GM12878 (cell line): ENCODE measurements around the gene LMO7. TPM values are rescaled to one million over a fixed set of nuclear protein-coding genes. Genes with fewer than 3 reads are reported as not detected.

ENCODE experiments used
- ATAC-seq: fragments of 200-7000 bp; cut with Tn5 transposase; 3 replicates; pipeline ENCODE4 v1.9.1; 2020; ENCODE audit warnings: mild to moderate bottlenecking, moderate library complexity
- BruUV-seq: library from RNA; stranded (reverse); fragments of 400-500 nt; replicated peaks from 2 replicates; lab custom pipeline; 2021; lab: Mats Ljungman, UMichigan
- CTCF ChIA-PET: fragments of 300-600 bp; sonication (Branson Sonifier 250); formaldehyde crosslinking; extraction: SDS; loops from one replicate; lab custom pipeline; 2021; ENCODE audit warnings: inconsistent platforms; lab: Yijun Ruan, JAX
- POLR2A ChIA-PET: fragments of 350-600 bp; formaldehyde crosslinking; extraction: SDS; loops from one replicate; lab custom pipeline; 2021; ENCODE audit warnings: inconsistent platforms; lab: Charles Lee
- RAD21 ChIA-PET: fragments of 300-600 bp; sonication (Branson Sonifier 250); formaldehyde crosslinking; loops from one replicate; lab custom pipeline; 2023; ENCODE audit warnings: antibody characterized with exemption; ENCODE audit not compliant: unreplicated experiment; lab: Charles Lee
- SMC1A ChIA-PET: fragments of 300-600 bp; sonication (Branson Sonifier 250); formaldehyde crosslinking; loops from one replicate; lab custom pipeline; 2023; ENCODE audit not compliant: unreplicated experiment, uncharacterized antibody; lab: Charles Lee
- DNase-seq: peaks from one replicate; pipeline ENCODE4 v3.0.0-alpha.2; 2011; ENCODE audit warnings: low read depth, low spot score
- FAIRE-seq: peaks from 3 replicates; lab custom pipeline; 2011; peaks lifted over from hg19 to GRCh38; lab: Jason Lieb, UNC
- H2AFZ ChIP-seq: 2 replicates; pipeline ENCODE4 v1.6.0; 2011; ENCODE audit warnings: low read depth, low read length, control low read depth; ENCODE audit not compliant: control insufficient read depth
- H3K27ac ChIP-seq: 2 replicates; pipeline ENCODE4 v1.5.1; 2011; ENCODE audit warnings: control low read depth; ENCODE audit not compliant: control insufficient read depth, insufficient read depth
- H3K27me3 ChIP-seq, 2 experiments: replicated peaks in 1 of 2; 2 replicates each; pipeline versions ENCODE4 v1.6.0 to v1.6.1; 2011; ENCODE audit warnings: low read length in 1 of 2; ENCODE audit not compliant: control insufficient read depth in 2 of 2, insufficient read depth in 2 of 2
- H3K36me3 ChIP-seq, 2 experiments: 2 replicates each; pipeline ENCODE4 v1.5.1; 2011; ENCODE audit warnings: low read length in 1 of 2; ENCODE audit not compliant: control insufficient read depth in 2 of 2, insufficient read depth in 2 of 2
- H3K4me1 ChIP-seq: 2 replicates; pipeline ENCODE4 v1.6.1; 2011; ENCODE audit warnings: mild to moderate bottlenecking, low read length, moderate library complexity, mixed read lengths; ENCODE audit not compliant: control insufficient read depth, insufficient read depth
- H3K4me2 ChIP-seq: 2 replicates; pipeline ENCODE4 v1.6.0; 2011; ENCODE audit warnings: control low read depth; ENCODE audit not compliant: control insufficient read depth, insufficient read depth
- H3K4me3 ChIP-seq: fragments of 200-600 bp; sonication (generic); 2 replicates; pipeline ENCODE4 v1.5.1; 2016
- H3K79me2 ChIP-seq: 2 replicates; pipeline ENCODE4 v1.6.0; 2011; ENCODE audit warnings: low read length; ENCODE audit not compliant: control insufficient read depth, insufficient read depth
- H3K9ac ChIP-seq: 2 replicates; pipeline ENCODE4 v1.8.0; 2011; ENCODE audit warnings: low read length, control low read depth, mixed read lengths; ENCODE audit not compliant: control insufficient read depth, insufficient read depth
- H3K9me3 ChIP-seq: replicated peaks from 3 replicates; pipeline ENCODE4 v1.5.1; 2011; ENCODE audit warnings: mild to moderate bottlenecking, low read length; ENCODE audit not compliant: control insufficient read depth, insufficient read depth
- H4K20me1 ChIP-seq: 2 replicates; pipeline ENCODE4 v1.6.0; 2011; ENCODE audit not compliant: control insufficient read depth, insufficient read depth
- ATF7 ChIP-seq: fragments of 450-650 bp; IDR thresholded peaks from 2 replicates; pipeline ENCODE4 v1.6.1; 2016; ENCODE audit warnings: low read depth, mild to moderate bottlenecking
- CHD1 ChIP-seq: IDR thresholded peaks from 2 replicates; pipeline ENCODE4 v1.6.1; 2012; ENCODE audit warnings: low read depth, low read length, improper control_type of control experiment
- EGR1 ChIP-seq, 2 experiments: IDR thresholded peaks; 1 replicate in 1 of 2; 2 replicates in 1 of 2; pipeline ENCODE4 v1.6.1; 2011 to 2012; ENCODE audit warnings: low read depth in 2 of 2, low read length in 2 of 2, borderline replicate concordance in 1 of 2, mild to moderate bottlenecking in 1 of 2, moderate library complexity in 1 of 2
- FOS ChIP-seq: IDR thresholded peaks from 3 replicates; pipeline ENCODE4 v1.6.1; 2011; ENCODE audit warnings: borderline replicate concordance; ENCODE audit not compliant: insufficient read length; ENCODE audit errors: extremely low read depth
- NFXL1 ChIP-seq: fragments of 450-650 bp; IDR thresholded peaks from 2 replicates; pipeline ENCODE4 v1.6.1; 2017; ENCODE audit warnings: antibody characterized with exemption, mild to moderate bottlenecking, borderline replicate concordance
- POU2F2 ChIP-seq: IDR thresholded peaks from 3 replicates; pipeline ENCODE4 v1.6.1; 2011; ENCODE audit warnings: low read depth, mild to moderate bottlenecking, low read length, borderline replicate concordance
- TCF12 ChIP-seq: IDR thresholded peaks from 2 replicates; pipeline ENCODE4 v1.6.1; 2011; ENCODE audit warnings: low read depth, mild to moderate bottlenecking, low read length
- TCF7 ChIP-seq: IDR thresholded peaks from 2 replicates; pipeline ENCODE4 v1.6.1; 2014; ENCODE audit warnings: antibody characterized with exemption, borderline replicate concordance
- ZNF217 ChIP-seq: fragments of 450-650 bp; IDR thresholded peaks from 2 replicates; pipeline ENCODE4 v1.6.1; 2017; ENCODE audit warnings: antibody characterized with exemption, mild to moderate bottlenecking
- WGBS: methylation state at CpG from one replicate; pipeline ENCODE4 v1.1.6; 2016; ENCODE audit warnings: low lambda C conversion rate; ENCODE audit not compliant: insufficient replicate concordance, insufficient coverage; ENCODE audit errors: missing lambda C conversion rate; 5-methylcytosine and 5-hydroxymethylcytosine counted together
- in situ Hi-C: fragments of 300-500 bp; cut with MboI; formaldehyde crosslinking; loops from 9 replicates; pipeline ENCODE4 v1.14.3; 2018; ENCODE audit warnings: mixed read lengths
- intact Hi-C: fragments of 100-400 bp; cut with micrococcal nuclease; formaldehyde crosslinking; loops from one replicate; pipeline ENCODE4 v1.14.2; 2022; ENCODE audit not compliant: unreplicated experiment
- polyA plus RNA-seq, 11 experiments: library from polyadenylated mRNA; depleted of rRNA in 4 of 11; unstranded in 6 of 11; stranded (reverse) in 5 of 11; fragments of >200 nt; fragmentation: Nextera tagmentation in 4 of 11; fragmentation: Illumina TruSeq in 1 of 11; extraction: Ambion mirVana in 4 of 11; extraction: Trizol in 1 of 11; gene quantifications; 1 replicate in 1 of 11; 2 replicates in 10 of 11; pipeline versions ENCODE4 v1.2.1 to v1.2.3, GENCODE V29; 2011 to 2016; ENCODE audit warnings: inconsistent platforms in 2 of 11, missing spikeins in 2 of 11, low read depth in 1 of 11
- total RNA-seq, 4 experiments: library from RNA; depleted of rRNA in 3 of 4; stranded (reverse); fragments of >200 nt in 3 of 4; fragmentation: Illumina TruSeq in 1 of 4; extraction: Trizol in 1 of 4; gene quantifications; 2 replicates each; pipeline versions ENCODE4 v1.2.1 to v1.2.3, GENCODE V29; 2013 to 2021
- TF ChIP-seq, protein P1 (sequence below): IDR thresholded peaks from 2 replicates; pipeline ENCODE4 v1.6.1; 2012; ENCODE audit warnings: low read length, inconsistent platforms
- TF ChIP-seq, protein P2 (sequence below): fragments of 450-650 bp; IDR thresholded peaks from 2 replicates; pipeline ENCODE4 v1.6.1; 2016; ENCODE audit warnings: mild to moderate bottlenecking
- TF ChIP-seq, protein P3 (sequence below): IDR thresholded peaks from 2 replicates; pipeline ENCODE4 v1.6.1; 2011; ENCODE audit warnings: low read depth, low read length, improper control_type of control experiment, borderline replicate concordance
- TF ChIP-seq, protein P4 (sequence below): fragments of 450-650 bp; IDR thresholded peaks from 2 replicates; pipeline ENCODE4 v1.6.1; 2017; ENCODE audit warnings: borderline replicate concordance
- TF ChIP-seq, protein P5 (sequence below): fragments of 450-650 bp; IDR thresholded peaks from 2 replicates; pipeline ENCODE4 v1.6.1; 2018; ENCODE audit warnings: borderline replicate concordance, mild to moderate bottlenecking; ENCODE audit not compliant: partially characterized antibody

The LMO7 gene
- total and polyA plus RNA-seq, 10 of the 15 experiments (the other 5 are each of a cell fraction or from before 2014, with no cell fraction given): 8.5 to 67.8 (median 36.8) TPM

DNA sequence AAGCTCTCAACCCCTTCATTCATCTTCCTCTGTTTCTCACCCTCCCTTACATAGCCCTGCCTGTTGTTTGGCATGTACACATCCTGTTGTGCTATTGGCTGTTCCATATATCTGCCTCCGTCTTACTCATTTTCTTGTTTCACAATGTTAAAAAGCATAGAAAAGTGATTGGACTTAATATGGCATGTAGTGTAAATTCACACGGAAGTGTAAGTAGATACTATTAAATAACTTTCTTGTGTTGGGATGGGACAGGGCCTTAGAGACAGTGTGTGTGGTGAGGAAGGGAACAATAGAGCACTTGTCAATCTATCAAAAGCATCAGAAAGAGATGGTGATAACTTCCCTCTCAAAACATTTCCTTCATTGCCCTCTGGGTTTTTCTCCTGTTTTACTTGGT, 12.3 kb downstream of the LMO7 start:
- ATAC-seq (no peak), FAIRE-seq (no peak), DNase-seq (no peak)
- peak overlapping the region; percentile 76 for H3K27ac ChIP-seq
- H4K20me1 ChIP-seq: no peaks in the 10 kb centered on the region
- H3K9ac ChIP-seq: no peak overlapping the region
- no peak overlapping the region for H2AFZ ChIP-seq
- ChIA-PET POLR2A (no interaction called here), SMC1A (interaction anchor here (0.5 to 1.8 kb wide), 6 partner anchors 9 to 198 kb away, joined by 3 to 10 read pairs (median 4); no protein-coding TSS in a partner anchor), RAD21 (interaction anchor here (1.0 to 1.6 kb wide), 3 partner anchors 9 to 113 kb away, joined by 3 to 7 read pairs (median 3); no protein-coding TSS in a partner anchor), CTCF (interaction anchor here (1.6 to 2.2 kb wide), 2 partner anchors 47 to 222 kb away, joined by 4 to 7 read pairs; no protein-coding TSS in a partner anchor)
- H3K4me3 ChIP-seq: no peak overlapping the region
- H3K4me2 ChIP-seq: peak overlapping the region; percentile 38; the same call in 1 of the 2 replicates
- no TSS peak for BruUV-seq
- no peaks in the 10 kb centered on the region for H3K9me3 ChIP-seq
- intact Hi-C loops (loop anchor here (10.0 kb wide), 1 partner anchor 274 kb away; no protein-coding TSS in a partner anchor), in situ Hi-C loops (no loop called here)
- H3K4me1 ChIP-seq: peaks cover 24% of the 10 kb centered on the region
- H3K27me3 ChIP-seq: no peaks in the 10 kb centered on the region
- no peaks in the 10 kb centered on the region; the same call in 1 of the 2 replicates for H3K79me2 ChIP-seq
- WGBS: 98% methylated on average over 2 of the region's 2 CpGs
- H3K36me3 ChIP-seq: no peaks in the 10 kb centered on the region
- TF ChIP-seq, protein P1, sequence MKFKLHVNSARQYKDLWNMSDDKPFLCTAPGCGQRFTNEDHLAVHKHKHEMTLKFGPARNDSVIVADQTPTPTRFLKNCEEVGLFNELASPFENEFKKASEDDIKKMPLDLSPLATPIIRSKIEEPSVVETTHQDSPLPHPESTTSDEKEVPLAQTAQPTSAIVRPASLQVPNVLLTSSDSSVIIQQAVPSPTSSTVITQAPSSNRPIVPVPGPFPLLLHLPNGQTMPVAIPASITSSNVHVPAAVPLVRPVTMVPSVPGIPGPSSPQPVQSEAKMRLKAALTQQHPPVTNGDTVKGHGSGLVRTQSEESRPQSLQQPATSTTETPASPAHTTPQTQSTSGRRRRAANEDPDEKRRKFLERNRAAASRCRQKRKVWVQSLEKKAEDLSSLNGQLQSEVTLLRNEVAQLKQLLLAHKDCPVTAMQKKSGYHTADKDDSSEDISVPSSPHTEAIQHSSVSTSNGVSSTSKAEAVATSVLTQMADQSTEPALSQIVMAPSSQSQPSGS: no peak
- TF ChIP-seq, protein P2, sequence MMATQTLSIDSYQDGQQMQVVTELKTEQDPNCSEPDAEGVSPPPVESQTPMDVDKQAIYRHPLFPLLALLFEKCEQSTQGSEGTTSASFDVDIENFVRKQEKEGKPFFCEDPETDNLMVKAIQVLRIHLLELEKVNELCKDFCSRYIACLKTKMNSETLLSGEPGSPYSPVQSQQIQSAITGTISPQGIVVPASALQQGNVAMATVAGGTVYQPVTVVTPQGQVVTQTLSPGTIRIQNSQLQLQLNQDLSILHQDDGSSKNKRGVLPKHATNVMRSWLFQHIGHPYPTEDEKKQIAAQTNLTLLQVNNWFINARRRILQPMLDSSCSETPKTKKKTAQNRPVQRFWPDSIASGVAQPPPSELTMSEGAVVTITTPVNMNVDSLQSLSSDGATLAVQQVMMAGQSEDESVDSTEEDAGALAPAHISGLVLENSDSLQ: no peak
- TF ChIP-seq TCF12: no peak
- no peak for TF ChIP-seq TCF7
- TF ChIP-seq, protein P3, sequence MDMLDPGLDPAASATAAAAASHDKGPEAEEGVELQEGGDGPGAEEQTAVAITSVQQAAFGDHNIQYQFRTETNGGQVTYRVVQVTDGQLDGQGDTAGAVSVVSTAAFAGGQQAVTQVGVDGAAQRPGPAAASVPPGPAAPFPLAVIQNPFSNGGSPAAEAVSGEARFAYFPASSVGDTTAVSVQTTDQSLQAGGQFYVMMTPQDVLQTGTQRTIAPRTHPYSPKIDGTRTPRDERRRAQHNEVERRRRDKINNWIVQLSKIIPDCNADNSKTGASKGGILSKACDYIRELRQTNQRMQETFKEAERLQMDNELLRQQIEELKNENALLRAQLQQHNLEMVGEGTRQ: no peak
- TF ChIP-seq, protein P4, sequence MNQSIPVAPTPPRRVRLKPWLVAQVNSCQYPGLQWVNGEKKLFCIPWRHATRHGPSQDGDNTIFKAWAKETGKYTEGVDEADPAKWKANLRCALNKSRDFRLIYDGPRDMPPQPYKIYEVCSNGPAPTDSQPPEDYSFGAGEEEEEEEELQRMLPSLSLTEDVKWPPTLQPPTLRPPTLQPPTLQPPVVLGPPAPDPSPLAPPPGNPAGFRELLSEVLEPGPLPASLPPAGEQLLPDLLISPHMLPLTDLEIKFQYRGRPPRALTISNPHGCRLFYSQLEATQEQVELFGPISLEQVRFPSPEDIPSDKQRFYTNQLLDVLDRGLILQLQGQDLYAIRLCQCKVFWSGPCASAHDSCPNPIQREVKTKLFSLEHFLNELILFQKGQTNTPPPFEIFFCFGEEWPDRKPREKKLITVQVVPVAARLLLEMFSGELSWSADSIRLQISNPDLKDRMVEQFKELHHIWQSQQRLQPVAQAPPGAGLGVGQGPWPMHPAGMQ: no peak
- no peak for TF ChIP-seq ZNF217
- no peak for TF ChIP-seq CHD1
- no peak for TF ChIP-seq NFXL1
- no peak for TF ChIP-seq FOS
- TF ChIP-seq, protein P5, sequence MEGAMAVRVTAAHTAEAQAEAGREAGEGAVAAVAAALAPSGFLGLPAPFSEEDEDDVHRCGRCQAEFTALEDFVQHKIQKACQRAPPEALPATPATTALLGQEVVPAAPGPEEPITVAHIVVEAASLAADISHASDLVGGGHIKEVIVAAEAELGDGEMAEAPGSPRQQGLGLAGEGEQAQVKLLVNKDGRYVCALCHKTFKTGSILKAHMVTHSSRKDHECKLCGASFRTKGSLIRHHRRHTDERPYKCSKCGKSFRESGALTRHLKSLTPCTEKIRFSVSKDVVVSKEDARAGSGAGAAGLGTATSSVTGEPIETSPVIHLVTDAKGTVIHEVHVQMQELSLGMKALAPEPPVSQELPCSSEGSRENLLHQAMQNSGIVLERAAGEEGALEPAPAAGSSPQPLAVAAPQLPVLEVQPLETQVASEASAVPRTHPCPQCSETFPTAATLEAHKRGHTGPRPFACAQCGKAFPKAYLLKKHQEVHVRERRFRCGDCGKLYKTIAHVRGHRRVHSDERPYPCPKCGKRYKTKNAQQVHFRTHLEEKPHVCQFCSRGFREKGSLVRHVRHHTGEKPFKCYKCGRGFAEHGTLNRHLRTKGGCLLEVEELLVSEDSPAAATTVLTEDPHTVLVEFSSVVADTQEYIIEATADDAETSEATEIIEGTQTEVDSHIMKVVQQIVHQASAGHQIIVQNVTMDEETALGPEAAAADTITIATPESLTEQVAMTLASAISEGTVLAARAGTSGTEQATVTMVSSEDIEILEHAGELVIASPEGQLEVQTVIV: no peak
- TF ChIP-seq EGR1 (IDR thresholded peaks at IDR 0.05; ENCODE audit: borderline replicate concordance in 1 of 2, low read depth in 2 of 2, low read length in 2 of 2): no peak
- no peak for TF ChIP-seq POU2F2
- no peak for TF ChIP-seq ATF7
